CD4-positive, alpha-beta T cell (primary cell): ENCODE data around the gene HIGD1C. TPM values are rescaled to one million over a fixed set of nuclear protein-coding genes. Genes with fewer than 3 reads are reported as not detected.
A peak's percentile ranks its signal among the peaks of the same experiment; 100 is the strongest.

Experiments used
- ATAC-seq: fragments of 200-7000 bp; cut with Tn5 transposase; one replicate; pipeline ENCODE4 v1.10.0; 2022; ENCODE audit warnings: mild to moderate bottlenecking; ENCODE audit not compliant: poor library complexity
- CTCF ChIA-PET: fragments of 350-600 bp; sonication (Branson Sonifier 250); formaldehyde crosslinking; loops from one replicate; lab custom pipeline; 2021; ENCODE audit warnings: antibody characterized with exemption, inconsistent platforms; lab: Charles Lee
- POLR2A ChIA-PET: fragments of 350-600 bp; sonication (Branson Sonifier 250); formaldehyde crosslinking; loops from one replicate; lab custom pipeline; 2021; ENCODE audit warnings: antibody characterized with exemption, inconsistent platforms; lab: Charles Lee
- DNase-seq, 14 experiments: peaks; one replicate each; pipeline ENCODE4 v3.0.0-alpha.2; 2013 to 2020; ENCODE audit warnings: mixed read lengths in 2 of 14
- H3K27ac ChIP-seq, 2 donors: one replicate each; pipeline versions ENCODE4 v1.5.1 to v1.7.0; 2013; ENCODE audit warnings: low read length in 2 of 2, low read depth in 1 of 2, mild to moderate bottlenecking in 1 of 2
- H3K27me3 ChIP-seq, 2 experiments: 1 replicate in 1 of 2; 2 replicates in 1 of 2; pipeline versions ENCODE4 v1.6.1 to v1.7.0; 2013; ENCODE audit warnings: low read length in 2 of 2, control low read depth in 1 of 2, mild to moderate bottlenecking in 1 of 2, moderate library complexity in 1 of 2; ENCODE audit not compliant: insufficient read depth in 2 of 2, control insufficient read depth in 1 of 2
- H3K36me3 ChIP-seq: one replicate; pipeline ENCODE4 v1.6.1; 2013; ENCODE audit warnings: low read length, control low read depth; ENCODE audit not compliant: insufficient read depth
- H3K4me1 ChIP-seq: one replicate; pipeline ENCODE4 v1.6.1; 2013; ENCODE audit warnings: low read length, control low read depth; ENCODE audit not compliant: insufficient read depth
- H3K4me3 ChIP-seq: one replicate; pipeline ENCODE4 v1.5.1; 2013; ENCODE audit warnings: mild to moderate bottlenecking, low read length, moderate library complexity
- H3K9me3 ChIP-seq, 2 experiments: 1 replicate in 1 of 2; 2 replicates in 1 of 2; pipeline versions ENCODE4 v1.6.1 to v1.7.0; 2013; ENCODE audit warnings: low read length in 2 of 2, mild to moderate bottlenecking in 2 of 2, control low read depth in 1 of 2, moderate library complexity in 1 of 2; ENCODE audit not compliant: control insufficient read depth in 1 of 2, insufficient read depth in 1 of 2
- H3K27ac Mint-ChIP-seq: one replicate; pipeline ENCODE4 v1.8.0; 2020; ENCODE audit warnings: mixed read lengths
- H3K27me3 Mint-ChIP-seq: one replicate; pipeline ENCODE4 v1.8.0; 2021; ENCODE audit warnings: mixed read lengths
- H3K36me3 Mint-ChIP-seq: one replicate; pipeline ENCODE4 v1.8.0; 2021; ENCODE audit warnings: low read depth, mixed read lengths
- H3K4me1 Mint-ChIP-seq: one replicate; pipeline ENCODE4 v1.8.0; 2021; ENCODE audit warnings: low read depth, mixed read lengths
- H3K4me3 Mint-ChIP-seq: one replicate; pipeline ENCODE4 v1.8.0; 2020; ENCODE audit warnings: mild to moderate bottlenecking, mixed read lengths
- H3K9me3 Mint-ChIP-seq: one replicate; pipeline ENCODE4 v1.8.0; 2020; ENCODE audit warnings: mixed read lengths
- intact Hi-C, 2 experiments: fragments of 100-400 bp; cut with DNase I in 1 of 2; cut with micrococcal nuclease in 1 of 2; formaldehyde crosslinking; loops; one replicate each; pipeline versions ENCODE4 v1.15.1 to v1.9.0; 2023 to 2025; cut with DNase I, micrococcal nuclease
- total RNA-seq, 174 experiments: library from RNA in 2 of 174; stranded (reverse) in 2 of 174; gene quantifications; one replicate each; pipeline ENCODE4 v1.2.3 and lab custom pipeline; 2021 to 2026
- TF ChIP-seq, protein P1 (sequence below): fragments of 200-600 bp; IDR thresholded peaks from one replicate; pipeline ENCODE4 v1.8.0; 2022; ENCODE audit warnings: antibody characterized with exemption, mild to moderate bottlenecking

The HIGD1C gene
- total RNA-seq, 2 experiments from 2014 or later, result not detected

DNA sequence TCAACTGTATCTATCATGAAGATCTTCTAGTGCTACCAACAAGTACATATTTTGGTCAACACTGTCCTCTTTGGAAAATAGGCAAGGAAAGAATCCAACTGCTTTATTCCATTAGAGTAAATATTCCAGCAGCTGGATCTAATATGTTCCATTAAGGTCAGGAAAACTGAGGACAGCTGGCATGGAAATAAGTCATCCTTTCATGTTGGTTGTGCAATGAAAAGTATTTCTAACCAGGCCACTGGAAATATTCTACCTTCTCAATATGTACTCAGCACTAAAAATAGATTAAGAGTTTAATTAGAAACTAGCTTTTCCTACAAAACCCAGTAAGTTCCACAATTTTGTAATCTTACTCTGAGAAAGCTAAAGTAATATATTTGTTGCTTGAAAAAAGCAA, 19.6 kb downstream of the HIGD1C start:
- H3K4me3 Mint-ChIP-seq, result no peak overlapping the region
- H3K27me3 Mint-ChIP-seq, result no peaks in the 10 kb centered on the region
- H3K36me3 ChIP-seq, result peaks cover 14% of the 10 kb centered on the region
- H3K27ac ChIP-seq, result no peak overlapping the region
- POLR2A ChIA-PET, result no interaction called here
- peaks cover 61% of the 10 kb centered on the region for H3K36me3 Mint-ChIP-seq
- ATAC-seq (no peak), DNase-seq (no peak)
- H3K4me3 ChIP-seq, result no peak overlapping the region
- TF ChIP-seq, protein P1, sequence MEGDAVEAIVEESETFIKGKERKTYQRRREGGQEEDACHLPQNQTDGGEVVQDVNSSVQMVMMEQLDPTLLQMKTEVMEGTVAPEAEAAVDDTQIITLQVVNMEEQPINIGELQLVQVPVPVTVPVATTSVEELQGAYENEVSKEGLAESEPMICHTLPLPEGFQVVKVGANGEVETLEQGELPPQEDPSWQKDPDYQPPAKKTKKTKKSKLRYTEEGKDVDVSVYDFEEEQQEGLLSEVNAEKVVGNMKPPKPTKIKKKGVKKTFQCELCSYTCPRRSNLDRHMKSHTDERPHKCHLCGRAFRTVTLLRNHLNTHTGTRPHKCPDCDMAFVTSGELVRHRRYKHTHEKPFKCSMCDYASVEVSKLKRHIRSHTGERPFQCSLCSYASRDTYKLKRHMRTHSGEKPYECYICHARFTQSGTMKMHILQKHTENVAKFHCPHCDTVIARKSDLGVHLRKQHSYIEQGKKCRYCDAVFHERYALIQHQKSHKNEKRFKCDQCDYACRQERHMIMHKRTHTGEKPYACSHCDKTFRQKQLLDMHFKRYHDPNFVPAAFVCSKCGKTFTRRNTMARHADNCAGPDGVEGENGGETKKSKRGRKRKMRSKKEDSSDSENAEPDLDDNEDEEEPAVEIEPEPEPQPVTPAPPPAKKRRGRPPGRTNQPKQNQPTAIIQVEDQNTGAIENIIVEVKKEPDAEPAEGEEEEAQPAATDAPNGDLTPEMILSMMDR, result no peak
- H3K4me1 ChIP-seq, result no peaks in the 10 kb centered on the region
- H3K27me3 ChIP-seq, result no peaks in the 10 kb centered on the region
- intact Hi-C loops, result no loop called here
- CTCF ChIA-PET, result no interaction called here
- H3K27ac Mint-ChIP-seq, result no peak overlapping the region
- no peaks in the 10 kb centered on the region for H3K4me1 Mint-ChIP-seq
- no peaks in the 10 kb centered on the region for H3K9me3 Mint-ChIP-seq
- no peaks in the 10 kb centered on the region for H3K9me3 ChIP-seq

DNA sequence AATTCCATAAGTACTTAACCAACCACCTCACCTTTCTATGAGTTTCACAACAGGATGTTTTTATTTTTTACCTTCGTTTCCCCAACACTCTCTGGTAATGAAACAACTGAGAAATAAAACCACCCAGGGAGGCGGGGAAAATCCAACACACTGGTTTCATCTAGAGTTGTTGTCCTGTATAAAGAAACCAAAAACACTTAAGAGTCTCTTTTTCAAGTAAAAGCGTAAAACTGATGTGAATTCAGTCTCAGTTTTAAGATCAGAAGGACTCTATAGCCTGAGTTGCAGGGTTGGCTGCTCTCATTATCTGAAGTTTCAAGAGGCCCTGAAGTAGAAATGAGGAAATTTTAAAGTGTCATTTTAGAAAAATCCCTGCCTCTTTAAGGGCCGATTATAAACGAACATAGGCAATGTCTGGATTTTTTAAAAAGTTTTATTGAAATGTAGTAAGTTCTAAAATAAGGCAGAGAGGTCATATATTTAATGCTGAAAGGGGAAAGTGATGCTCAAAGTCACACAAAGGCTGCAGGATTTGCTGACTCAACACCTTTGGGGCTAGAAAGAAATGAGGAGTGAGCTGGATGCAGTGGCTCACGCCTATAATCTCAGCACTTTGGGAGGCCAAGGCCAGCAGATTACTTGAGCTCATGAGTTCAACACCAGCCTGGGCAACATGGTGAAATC, 27.2 kb downstream of the HIGD1C start:
- Histone ChIP-seq H3K27me3 (no peaks in the 10 kb centered on the region), H3K27ac (no peak overlapping the region), H3K9me3 (no peaks in the 10 kb centered on the region), H3K4me1 (peaks cover 3% of the 10 kb centered on the region), H3K36me3 (peaks cover 16% of the 10 kb centered on the region), H3K4me3 (no peak overlapping the region)
- POLR2A ChIA-PET, result no interaction called here
- no peak for ATAC-seq
- Mint-ChIP-seq H3K9me3 (no peaks in the 10 kb centered on the region), H3K4me3 (no peak overlapping the region), H3K4me1 (peaks cover 6% of the 10 kb centered on the region), H3K36me3 (peaks cover 54% of the 10 kb centered on the region), H3K27ac (peak overlapping the region; percentile 48), H3K27me3 (no peaks in the 10 kb centered on the region)
- intact Hi-C loops, result loop anchor here in 1 of 2 experiments (5.0 kb wide), 1 partner anchor 1172 kb away; no protein-coding TSS in a partner anchor
- CTCF ChIA-PET, result no interaction called here
- DNase-seq, result peak in 2 of 14 experiments; percentile 19 to 21
- TF ChIP-seq, protein P1, result no peak

DNA sequence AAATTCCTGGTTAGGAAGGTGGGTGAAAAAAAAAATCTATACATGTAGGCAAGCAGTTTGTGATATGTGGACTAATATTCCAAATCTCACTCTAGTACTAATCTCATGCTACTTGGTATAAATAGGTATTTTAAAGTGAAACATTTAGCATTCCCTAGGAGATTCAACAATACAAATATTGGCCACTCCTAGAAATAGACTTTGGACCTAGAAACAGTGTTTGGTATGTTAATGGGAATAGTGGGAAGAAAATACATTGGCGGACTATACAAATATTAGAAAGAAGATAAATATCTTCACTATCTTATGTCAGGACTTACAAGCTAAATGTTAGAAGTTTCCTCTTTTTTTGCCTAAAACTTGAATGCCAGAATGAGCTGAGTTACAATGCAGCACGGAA, 28.2 kb downstream of the HIGD1C start:
- CTCF ChIA-PET, result no interaction called here
- Histone ChIP-seq H3K27ac (no peak overlapping the region), H3K4me1 (peaks cover 3% of the 10 kb centered on the region), H3K27me3 (no peaks in the 10 kb centered on the region), H3K36me3 (peaks cover 16% of the 10 kb centered on the region), H3K4me3 (no peak overlapping the region), H3K9me3 (no peaks in the 10 kb centered on the region)
- Mint-ChIP-seq H3K4me3 (no peak overlapping the region), H3K9me3 (no peaks in the 10 kb centered on the region), H3K4me1 (peaks cover 6% of the 10 kb centered on the region), H3K27me3 (no peaks in the 10 kb centered on the region), H3K36me3 (peaks cover 43% of the 10 kb centered on the region), H3K27ac (no peak overlapping the region)
- TF ChIP-seq, protein P1, result no peak
- intact Hi-C loops, result loop anchor here in 1 of 2 experiments (5.0 kb wide), 1 partner anchor 1173 kb away; no protein-coding TSS in a partner anchor
- POLR2A ChIA-PET, result no interaction called here
- no peak for ATAC-seq
- DNase-seq, result no peak
